CD4-positive, alpha-beta T cell treated with Interleukin-15 for 4 hours (primary cell): Measurements from ENCODE around the gene NTSR2.

Source experiments
- DNase-seq: peaks from one replicate; pipeline ENCODE4 v3.0.0-alpha.2; 2020; ENCODE audit warnings: low spot score

NTSR2 gene

GRCh38 chr2:11628675-11629074, 41.3 kb downstream of the NTSR2 start:
- no peak for DNase-seq

GRCh38 chr2:11625671-11626070, 44.3 kb downstream of the NTSR2 start:
- no peak for DNase-seq

GRCh38 chr2:11624893-11625292, 45.1 kb downstream of the NTSR2 start:
- no peak for DNase-seq

GRCh38 chr2:11622611-11623010, 47.4 kb downstream of the NTSR2 start:
- no peak for DNase-seq

GRCh38 chr2:11621410-11621809, 48.6 kb downstream of the NTSR2 start:
- no peak for DNase-seq

- no peak for DNase-seq
These were observed 51.3 kb downstream of the NTSR2 start for GRCh38 chr2:11618708-11619062.

- no peak for DNase-seq
These were observed 51.8 kb downstream of the NTSR2 start for GRCh38 chr2:11617984-11618707.

- DNase-seq: no peak
These were observed 52.5 kb downstream of the NTSR2 start for GRCh38 chr2:11617527-11617926.

- DNase-seq: no peak
These were observed 53.1 kb downstream of the NTSR2 start for GRCh38 chr2:11616851-11617415.

GRCh38 chr2:11616097-11616687, 53.8 kb downstream of the NTSR2 start:
- DNase-seq: no peak

- DNase-seq: no peak
These were observed 54.8 kb downstream of the NTSR2 start for GRCh38 chr2:11615209-11615608.

GRCh38 chr2:11613297-11613696, 56.7 kb downstream of the NTSR2 start:
- no peak for DNase-seq

GRCh38 chr2:11612553-11613215, 57.3 kb downstream of the NTSR2 start:
- DNase-seq: no peak

GRCh38 chr2:11611251-11611650, 58.7 kb downstream of the NTSR2 start:
- DNase-seq: no peak

GRCh38 chr2:11610624-11611242, 59.3 kb downstream of the NTSR2 start:
- DNase-seq: no peak
